ENCODE data around the gene SORT1.

DNA sequence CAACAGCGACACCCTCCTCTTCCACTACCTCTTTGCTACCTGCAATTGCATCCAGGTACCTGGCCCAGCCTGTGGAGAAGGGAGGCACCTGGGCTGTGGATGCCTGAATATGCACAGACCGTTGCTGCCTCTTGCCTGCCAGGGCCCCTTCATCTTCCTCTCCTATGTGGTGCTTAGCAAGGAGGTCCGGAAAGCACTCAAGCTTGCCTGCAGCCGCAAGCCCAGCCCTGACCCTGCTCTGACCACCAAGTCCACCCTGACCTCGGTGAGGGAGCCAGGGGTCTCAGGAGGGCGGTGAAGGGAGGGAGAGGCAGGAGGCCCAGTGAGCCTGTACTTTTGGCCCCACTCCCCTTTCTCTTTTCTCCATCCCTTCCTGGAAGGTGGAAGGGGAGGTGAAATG, 126.3 kb downstream of the SORT1 start:
- TF ChIP-seq, protein P1, sequence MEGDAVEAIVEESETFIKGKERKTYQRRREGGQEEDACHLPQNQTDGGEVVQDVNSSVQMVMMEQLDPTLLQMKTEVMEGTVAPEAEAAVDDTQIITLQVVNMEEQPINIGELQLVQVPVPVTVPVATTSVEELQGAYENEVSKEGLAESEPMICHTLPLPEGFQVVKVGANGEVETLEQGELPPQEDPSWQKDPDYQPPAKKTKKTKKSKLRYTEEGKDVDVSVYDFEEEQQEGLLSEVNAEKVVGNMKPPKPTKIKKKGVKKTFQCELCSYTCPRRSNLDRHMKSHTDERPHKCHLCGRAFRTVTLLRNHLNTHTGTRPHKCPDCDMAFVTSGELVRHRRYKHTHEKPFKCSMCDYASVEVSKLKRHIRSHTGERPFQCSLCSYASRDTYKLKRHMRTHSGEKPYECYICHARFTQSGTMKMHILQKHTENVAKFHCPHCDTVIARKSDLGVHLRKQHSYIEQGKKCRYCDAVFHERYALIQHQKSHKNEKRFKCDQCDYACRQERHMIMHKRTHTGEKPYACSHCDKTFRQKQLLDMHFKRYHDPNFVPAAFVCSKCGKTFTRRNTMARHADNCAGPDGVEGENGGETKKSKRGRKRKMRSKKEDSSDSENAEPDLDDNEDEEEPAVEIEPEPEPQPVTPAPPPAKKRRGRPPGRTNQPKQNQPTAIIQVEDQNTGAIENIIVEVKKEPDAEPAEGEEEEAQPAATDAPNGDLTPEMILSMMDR (IDR thresholded peaks at IDR 0.05), result no peak
- TF ChIP-seq EP300 (IDR thresholded peaks at IDR 0.05) (no peak), POLR2A (IDR thresholded peaks at IDR 0.05) (no peak)
